Left ventricle myocardium superior (tissue), 1 donor: ENCODE results near the gene NLGN1. TPM values are rescaled to one million over a fixed set of nuclear protein-coding genes. Genes with fewer than 3 reads are reported as not detected.
A peak's percentile ranks its signal among the peaks of the same experiment; 100 is the strongest.

Source experiments
- ATAC-seq: fragments of 200-7000 bp; cut with Tn5 transposase; one replicate; pipeline ENCODE4 v1.9.1; 2020; ENCODE audit warnings: mild to moderate bottlenecking, moderate library complexity
- DNase-seq: peaks from one replicate; pipeline ENCODE4 v3.0.0-alpha.2; 2020
- intact Hi-C: fragments of 100-400 bp; cut with micrococcal nuclease; formaldehyde crosslinking; loops from one replicate; pipeline ENCODE4 v1.11.0; 2022
- total RNA-seq: library from RNA; stranded (reverse); fragmentation: NEBNext Ultra II Directional; extraction: Animal tissue kit (Norgen Biotek cat#: 25700); gene quantifications from one replicate; pipeline ENCODE4 v1.2.1, GENCODE V29; 2021
- donor health status: DM: no; HTN: yes; CAD: no; lungs with severe emphysema.

NLGN1 gene
- total RNA-seq, 1 donor from 2014 or later = 10.5 TPM

GRCh38 chr3:174146008-174146407 is 748.5 kb downstream of the NLGN1 start:
- intact Hi-C loops = no loop called here
- ATAC-seq (no peak), DNase-seq (no peak)

DNA sequence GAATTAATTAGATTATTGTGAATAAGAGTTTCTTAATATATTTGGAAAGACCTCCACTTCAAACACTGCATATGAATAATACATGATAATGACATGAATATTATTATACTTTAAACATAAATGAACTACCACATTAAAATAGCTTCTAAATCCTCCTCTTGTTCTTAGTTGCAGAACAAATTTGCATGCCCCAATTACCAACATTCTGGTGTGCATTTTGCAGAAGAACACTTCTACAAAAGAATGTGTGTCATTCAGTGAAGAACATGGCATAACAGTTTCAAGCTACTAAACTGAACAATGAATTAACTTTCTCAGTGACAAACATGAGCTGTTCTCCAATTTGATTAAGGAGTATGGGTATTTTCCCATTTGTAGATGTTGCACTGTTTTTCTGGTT is 750.3 kb downstream of the NLGN1 start:
- DNase-seq (no peak), ATAC-seq (no peak)
- intact Hi-C loops = no loop called here

- DNase-seq (no peak), ATAC-seq (no peak)
- intact Hi-C loops = no loop called here
Measured at GRCh38 chr3:174153871-174154270, 756.3 kb downstream of the NLGN1 start.

DNA sequence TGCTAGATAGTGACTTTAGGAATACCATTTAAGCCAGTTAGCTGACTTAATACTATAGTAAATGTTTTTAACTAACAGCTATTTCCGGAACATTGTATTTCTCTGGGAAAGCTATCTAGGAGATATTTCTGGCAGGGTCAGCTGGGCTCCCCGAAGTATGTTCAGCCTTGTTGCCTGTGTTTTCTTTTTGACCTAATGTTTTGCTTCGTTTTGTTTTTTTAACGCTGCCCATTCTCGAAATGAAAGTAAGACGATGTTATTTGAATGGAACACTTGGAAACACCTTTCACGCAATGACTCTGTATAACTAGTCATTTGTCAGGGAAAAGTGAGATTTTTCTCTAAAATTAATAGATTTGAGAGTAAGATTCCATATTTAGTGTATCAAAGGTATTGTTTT is 758.7 kb downstream of the NLGN1 start:
- DNase-seq = no peak
- intact Hi-C loops = no loop called here
- peak; percentile 38 for ATAC-seq

DNA sequence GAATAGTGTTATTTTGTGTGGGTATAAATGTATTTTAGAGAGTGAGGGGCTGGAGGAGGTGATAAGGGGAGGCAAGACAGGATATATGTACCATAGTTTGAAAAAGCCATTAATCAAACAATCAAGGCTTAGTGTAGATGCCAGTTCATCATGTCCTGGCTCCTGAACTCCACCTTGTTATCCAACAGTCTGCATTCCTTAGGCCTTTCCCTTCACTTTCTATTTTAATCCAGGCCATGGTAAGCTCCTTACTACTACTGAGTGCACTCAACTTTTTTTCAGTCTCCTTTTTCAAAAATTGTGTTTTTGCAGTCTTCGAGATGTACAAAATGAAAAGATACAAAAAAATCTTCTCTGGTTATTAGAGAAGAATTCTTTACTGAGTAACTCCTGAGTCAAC is 761.1 kb downstream of the NLGN1 start:
- ATAC-seq (peak; percentile 85), DNase-seq (no peak)
- intact Hi-C loops = no loop called here

DNA sequence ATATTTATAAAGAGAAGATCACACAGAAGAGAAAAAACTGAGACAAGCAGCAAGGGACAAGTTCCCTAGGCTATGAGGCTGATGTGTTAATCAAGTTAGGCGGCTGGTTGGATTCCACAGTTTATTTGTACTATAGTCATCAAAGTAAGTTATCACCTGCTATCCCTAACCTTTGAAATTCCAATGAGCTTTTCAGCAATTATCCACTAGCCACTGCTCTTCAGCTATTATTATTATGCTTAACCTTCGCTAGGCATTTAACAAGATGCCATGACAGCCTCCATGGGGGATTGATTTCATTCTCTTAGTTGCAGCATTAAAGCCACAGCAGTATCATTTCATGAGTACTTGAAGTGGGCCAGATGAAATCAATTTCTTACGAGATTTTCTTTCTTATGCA is 762.1 kb downstream of the NLGN1 start:
- ATAC-seq (no peak), DNase-seq (no peak)
- intact Hi-C loops = no loop called here

GRCh38 chr3:174162550-174162949 is 765.0 kb downstream of the NLGN1 start:
- ATAC-seq (no peak), DNase-seq (no peak)
- intact Hi-C loops = no loop called here

- no peak for ATAC-seq
- DNase-seq = no peak
- intact Hi-C loops = no loop called here
Measured at GRCh38 chr3:174168026-174168425, 770.5 kb downstream of the NLGN1 start.

- no peak for ATAC-seq
- DNase-seq = no peak
- intact Hi-C loops = no loop called here
Measured at GRCh38 chr3:174168538-174169254, 771.2 kb downstream of the NLGN1 start.

- DNase-seq (no peak), ATAC-seq (no peak)
- intact Hi-C loops = no loop called here
Measured at GRCh38 chr3:174169736-174170135, 772.2 kb downstream of the NLGN1 start.

GRCh38 chr3:174170248-174170647 is 772.7 kb downstream of the NLGN1 start:
- intact Hi-C loops = no loop called here
- no peak for ATAC-seq
- no peak for DNase-seq

GRCh38 chr3:174186377-174186989 is 788.9 kb downstream of the NLGN1 start:
- no peak for DNase-seq
- no peak for ATAC-seq
- intact Hi-C loops = no loop called here

DNA sequence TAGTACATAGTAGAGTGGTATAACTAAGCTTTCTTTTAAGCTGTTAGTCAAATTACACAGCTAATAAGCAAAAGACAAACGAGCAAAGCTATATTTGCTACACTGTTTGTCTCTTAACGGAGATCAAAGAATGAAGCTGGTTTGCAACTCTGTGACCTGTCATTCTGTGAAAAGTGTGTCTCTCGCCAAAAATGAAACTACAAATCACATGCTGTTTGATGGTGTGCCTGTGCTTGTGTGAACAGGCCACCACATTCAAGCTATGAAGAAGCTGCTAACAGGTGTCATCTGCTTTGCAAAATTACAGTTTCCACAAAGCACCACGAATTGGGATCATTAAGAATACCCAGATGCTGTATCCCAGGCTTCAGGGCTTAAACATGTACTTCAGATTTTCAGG is 793.8 kb downstream of the NLGN1 start:
- peak; percentile 73 for ATAC-seq
- no peak for DNase-seq
- intact Hi-C loops = no loop called here

- ATAC-seq = no peak
- intact Hi-C loops = no loop called here
- no peak for DNase-seq
Measured at GRCh38 chr3:174191895-174192294, 794.4 kb downstream of the NLGN1 start.

DNA sequence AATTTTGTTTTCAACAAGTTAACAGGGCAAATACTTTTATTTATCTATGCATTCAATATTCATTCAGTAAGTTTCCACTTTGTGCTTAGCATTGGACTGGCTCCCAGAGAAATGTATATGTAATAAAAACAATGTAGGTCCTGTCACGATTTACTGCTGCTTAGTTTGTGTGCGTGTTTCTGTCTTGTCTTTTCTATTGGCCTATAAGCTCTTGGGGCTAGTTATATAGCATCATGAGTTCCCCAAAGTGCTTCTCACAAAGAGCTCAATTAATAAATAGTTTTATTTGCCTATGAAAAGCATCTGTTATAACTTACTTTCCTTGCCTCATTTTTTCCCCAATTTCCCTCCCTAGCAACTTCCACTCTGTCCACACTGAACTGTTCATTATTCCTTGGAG is 794.9 kb downstream of the NLGN1 start:
- intact Hi-C loops = no loop called here
- DNase-seq = no peak
- ATAC-seq = no peak

DNA sequence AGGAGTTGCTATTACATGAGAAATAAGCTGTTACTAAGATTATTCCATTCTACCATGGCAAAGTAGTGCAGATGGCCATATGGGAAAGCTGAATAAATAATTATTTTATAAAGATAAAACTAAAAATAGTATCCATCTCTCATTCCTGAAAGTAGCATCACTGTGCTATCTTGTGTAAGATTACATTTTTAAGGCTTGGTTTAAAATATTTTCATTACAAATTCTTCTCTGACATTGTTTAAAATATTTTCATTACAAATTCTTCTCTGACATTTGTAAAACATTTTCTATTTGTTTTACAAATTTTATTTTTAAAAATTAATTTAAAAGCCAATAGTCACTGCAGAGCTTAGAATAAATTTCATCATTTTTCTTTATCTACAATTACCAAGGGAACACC is 796.1 kb downstream of the NLGN1 start:
- no peak for DNase-seq
- ATAC-seq = no peak
- intact Hi-C loops = no loop called here

DNA sequence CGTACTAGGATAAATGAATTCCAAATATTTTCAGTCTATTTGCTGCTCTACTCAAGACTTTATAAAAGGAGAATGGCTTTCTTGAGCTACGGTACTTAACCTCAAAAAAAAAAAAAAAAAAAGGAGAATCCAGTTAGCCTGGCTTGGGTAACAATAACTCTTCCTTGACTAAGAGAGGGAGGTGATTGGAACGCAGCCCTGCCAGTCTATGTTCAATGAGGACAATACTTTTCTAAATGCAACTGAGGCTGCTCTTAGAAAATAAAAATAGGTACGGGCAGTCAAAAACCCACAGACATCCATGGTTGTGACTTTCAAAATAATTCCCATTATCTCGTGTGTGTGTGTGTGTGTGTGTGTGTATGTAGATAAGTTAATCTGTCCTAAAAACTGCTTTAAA is 799.9 kb downstream of the NLGN1 start:
- DNase-seq = no peak
- no peak for ATAC-seq
- intact Hi-C loops = no loop called here

GRCh38 chr3:174198199-174198598 is 800.7 kb downstream of the NLGN1 start:
- no peak for ATAC-seq
- intact Hi-C loops = no loop called here
- no peak for DNase-seq

DNA sequence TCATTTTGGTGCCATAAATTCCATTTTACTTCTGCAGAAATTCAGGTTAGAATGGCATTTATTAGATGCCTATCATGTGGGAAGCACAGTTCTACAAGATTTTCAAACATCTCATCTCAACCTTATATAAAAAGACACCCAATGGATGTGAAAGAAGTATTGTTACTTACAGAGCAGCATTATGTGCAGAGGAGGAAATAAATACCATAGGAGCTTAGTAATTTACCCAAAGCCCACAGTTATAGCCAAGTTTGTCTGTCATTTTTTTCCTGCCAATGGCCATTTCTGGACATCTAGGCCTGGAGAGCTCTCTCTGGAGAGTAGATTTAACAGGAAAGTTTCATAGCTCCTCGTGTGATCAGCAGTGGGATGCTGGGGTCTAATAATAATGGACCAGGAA is 802.2 kb downstream of the NLGN1 start:
- ATAC-seq = no peak
- intact Hi-C loops = no loop called here
- no peak for DNase-seq

GRCh38 chr3:174202116-174202515 is 804.6 kb downstream of the NLGN1 start:
- no peak for DNase-seq
- peak; percentile 94 for ATAC-seq
- intact Hi-C loops = no loop called here

- intact Hi-C loops = no loop called here
- DNase-seq (no peak), ATAC-seq (no peak)
Measured at GRCh38 chr3:174202561-174202960, 805.0 kb downstream of the NLGN1 start.
